ENCODE measurements around the gene CHEK2.

DNA sequence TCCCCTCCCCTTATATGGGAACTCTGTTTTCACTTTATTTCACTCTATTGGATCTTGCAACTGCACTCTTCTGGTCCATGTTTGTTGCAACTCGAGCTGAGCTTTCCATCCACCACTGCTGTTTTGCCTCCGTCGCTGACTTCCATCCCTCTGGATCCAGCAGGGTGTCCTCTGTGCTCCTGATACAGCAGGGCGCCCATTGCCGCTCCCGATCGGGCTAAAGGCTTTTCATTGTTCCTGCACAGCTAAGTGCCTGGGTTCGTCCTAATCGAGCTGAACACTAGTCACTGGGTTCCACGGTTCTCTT is 19.8 kb upstream of the CHEK2 start:
- TF ChIP-seq, protein P1, sequence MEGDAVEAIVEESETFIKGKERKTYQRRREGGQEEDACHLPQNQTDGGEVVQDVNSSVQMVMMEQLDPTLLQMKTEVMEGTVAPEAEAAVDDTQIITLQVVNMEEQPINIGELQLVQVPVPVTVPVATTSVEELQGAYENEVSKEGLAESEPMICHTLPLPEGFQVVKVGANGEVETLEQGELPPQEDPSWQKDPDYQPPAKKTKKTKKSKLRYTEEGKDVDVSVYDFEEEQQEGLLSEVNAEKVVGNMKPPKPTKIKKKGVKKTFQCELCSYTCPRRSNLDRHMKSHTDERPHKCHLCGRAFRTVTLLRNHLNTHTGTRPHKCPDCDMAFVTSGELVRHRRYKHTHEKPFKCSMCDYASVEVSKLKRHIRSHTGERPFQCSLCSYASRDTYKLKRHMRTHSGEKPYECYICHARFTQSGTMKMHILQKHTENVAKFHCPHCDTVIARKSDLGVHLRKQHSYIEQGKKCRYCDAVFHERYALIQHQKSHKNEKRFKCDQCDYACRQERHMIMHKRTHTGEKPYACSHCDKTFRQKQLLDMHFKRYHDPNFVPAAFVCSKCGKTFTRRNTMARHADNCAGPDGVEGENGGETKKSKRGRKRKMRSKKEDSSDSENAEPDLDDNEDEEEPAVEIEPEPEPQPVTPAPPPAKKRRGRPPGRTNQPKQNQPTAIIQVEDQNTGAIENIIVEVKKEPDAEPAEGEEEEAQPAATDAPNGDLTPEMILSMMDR (IDR thresholded peaks at IDR 0.05; ENCODE audit: low read length): no peak
- no peak for TF ChIP-seq EZH2 (optimal IDR thresholded peaks at IDR 0.05; ENCODE audit: low read depth, low read length)
- TF ChIP-seq EZH2phosphoT487 (IDR thresholded peaks at IDR 0.05; ENCODE audit: low read length): no peak
